ENCODE measurements around the gene TP53I13.

DNA sequence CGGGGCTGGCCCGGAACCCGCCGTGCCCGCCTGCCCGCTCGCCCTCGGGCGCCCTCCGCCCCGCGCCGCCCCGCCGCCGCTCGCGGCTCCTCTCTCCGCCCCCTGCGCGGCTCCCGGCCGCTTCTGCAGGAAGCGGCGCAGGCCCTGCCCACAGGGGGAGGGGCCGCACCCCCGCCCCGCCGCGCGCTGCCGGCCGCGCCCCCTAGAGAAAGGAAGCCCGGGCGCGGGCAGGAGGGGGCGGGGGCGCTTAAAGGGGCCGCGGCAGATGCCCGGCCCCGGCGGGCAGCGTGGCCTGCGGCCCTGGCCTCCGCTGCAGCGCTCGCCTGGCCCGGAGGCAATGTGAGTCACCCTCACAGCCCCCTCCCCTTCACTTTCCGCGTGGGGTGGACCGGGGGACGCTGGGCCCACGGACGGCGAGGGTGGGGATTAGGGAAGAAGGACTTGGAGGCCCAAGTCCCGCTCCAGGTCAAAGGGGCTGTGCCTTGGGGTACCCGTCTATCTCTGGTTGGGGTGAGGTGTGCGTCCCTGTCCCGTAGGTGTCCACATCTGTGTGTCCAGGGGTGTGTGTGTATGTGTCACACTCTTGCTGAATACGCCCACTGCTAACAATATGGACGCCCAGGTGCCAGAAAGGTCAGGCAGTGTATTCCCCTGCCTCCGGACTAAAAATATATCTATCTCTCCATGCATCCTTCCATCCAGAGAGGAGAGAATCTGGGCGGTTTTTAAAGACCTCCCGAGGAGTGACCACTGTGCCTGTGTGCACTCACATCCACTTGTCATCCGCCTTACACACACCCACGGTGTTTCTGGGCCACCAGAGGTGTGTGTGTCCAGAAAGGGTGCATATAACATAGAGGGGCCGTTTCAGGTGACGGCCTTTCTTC, 21.3 kb downstream of the TP53I13 start, which contains the start of gene GIT1:
- TF ChIP-seq, protein P1, sequence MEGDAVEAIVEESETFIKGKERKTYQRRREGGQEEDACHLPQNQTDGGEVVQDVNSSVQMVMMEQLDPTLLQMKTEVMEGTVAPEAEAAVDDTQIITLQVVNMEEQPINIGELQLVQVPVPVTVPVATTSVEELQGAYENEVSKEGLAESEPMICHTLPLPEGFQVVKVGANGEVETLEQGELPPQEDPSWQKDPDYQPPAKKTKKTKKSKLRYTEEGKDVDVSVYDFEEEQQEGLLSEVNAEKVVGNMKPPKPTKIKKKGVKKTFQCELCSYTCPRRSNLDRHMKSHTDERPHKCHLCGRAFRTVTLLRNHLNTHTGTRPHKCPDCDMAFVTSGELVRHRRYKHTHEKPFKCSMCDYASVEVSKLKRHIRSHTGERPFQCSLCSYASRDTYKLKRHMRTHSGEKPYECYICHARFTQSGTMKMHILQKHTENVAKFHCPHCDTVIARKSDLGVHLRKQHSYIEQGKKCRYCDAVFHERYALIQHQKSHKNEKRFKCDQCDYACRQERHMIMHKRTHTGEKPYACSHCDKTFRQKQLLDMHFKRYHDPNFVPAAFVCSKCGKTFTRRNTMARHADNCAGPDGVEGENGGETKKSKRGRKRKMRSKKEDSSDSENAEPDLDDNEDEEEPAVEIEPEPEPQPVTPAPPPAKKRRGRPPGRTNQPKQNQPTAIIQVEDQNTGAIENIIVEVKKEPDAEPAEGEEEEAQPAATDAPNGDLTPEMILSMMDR (IDR thresholded peaks at IDR 0.05; ENCODE audit: low read depth, low read length): no peak
- no peak for TF ChIP-seq EZH2phosphoT487 (IDR thresholded peaks at IDR 0.05; ENCODE audit: low read depth)

All from OCI-LY3 (cell line).